Measurements from ENCODE around the gene GJD3.

The GJD3 gene

GRCh38 chr17:40351359-40352236 is 12.9 kb downstream of the GJD3 start:
- DNase-seq = no peak

- DNase-seq = no peak
Measured at GRCh38 chr17:40350689-40351358, 13.7 kb downstream of the GJD3 start.

GRCh38 chr17:40349895-40350688 is 14.4 kb downstream of the GJD3 start:
- DNase-seq = no peak

- DNase-seq = no peak
Measured at GRCh38 chr17:40349477-40349894, 15.1 kb downstream of the GJD3 start.

- DNase-seq = no peak
Measured at GRCh38 chr17:40348562-40349476, 15.7 kb downstream of the GJD3 start.

- DNase-seq = no peak
Measured at GRCh38 chr17:40348136-40348504, 16.4 kb downstream of the GJD3 start.

- no peak for DNase-seq
Measured at GRCh38 chr17:40347319-40348135, 17.0 kb downstream of the GJD3 start.

- DNase-seq = no peak
Measured at GRCh38 chr17:40346765-40347158, 17.8 kb downstream of the GJD3 start.

GRCh38 chr17:40345994-40346764 is 18.4 kb downstream of the GJD3 start:
- no peak for DNase-seq

- DNase-seq = no peak
Measured at GRCh38 chr17:40345161-40345993, 19.2 kb downstream of the GJD3 start.

- no peak for DNase-seq
Measured at GRCh38 chr17:40344421-40345160, 19.9 kb downstream of the GJD3 start.

- DNase-seq = no peak
Measured at GRCh38 chr17:40343219-40344119, 21.1 kb downstream of the GJD3 start.

- no peak for DNase-seq
Measured at GRCh38 chr17:40342504-40343218, 21.9 kb downstream of the GJD3 start.

- DNase-seq = no peak
Measured at GRCh38 chr17:40341808-40342503, 22.6 kb downstream of the GJD3 start.

- peak; percentile 71 for DNase-seq
Measured at GRCh38 chr17:40340880-40341807, 23.4 kb downstream of the GJD3 start.
